ENCODE data around the gene TTC21A.

The TTC21A gene

DNA sequence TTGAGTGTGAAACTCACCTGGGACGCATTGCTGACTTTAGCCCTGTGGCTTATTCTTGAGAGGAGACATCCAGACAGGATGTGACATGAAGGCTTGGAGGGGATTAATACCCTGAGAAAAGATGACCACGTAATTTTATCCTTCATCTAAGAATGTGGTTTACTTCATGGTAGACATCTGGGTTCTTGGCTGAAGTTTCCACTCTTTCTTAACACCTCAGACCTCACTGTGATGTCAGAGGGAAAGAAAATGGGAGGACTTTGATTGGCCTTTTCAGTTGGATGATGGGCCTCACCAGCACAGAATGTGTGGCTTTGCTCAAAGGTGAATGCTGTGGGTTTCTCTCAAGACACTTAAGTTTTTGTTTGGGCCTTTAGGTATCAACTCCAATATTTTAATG is 16.6 kb upstream of the TTC21A start:
- ATAC-seq: peak; percentile 88
- no peak for DNase-seq
- Mint-ChIP-seq H3K9me3 (no peaks in the 10 kb centered on the region), H3K36me3 (ENCODE audit: low read depth) (peaks cover 27% of the 10 kb centered on the region), H3K4me1 (peaks cover 20% of the 10 kb centered on the region), H3K27me3 (no peaks in the 10 kb centered on the region), H3K27ac (peak overlapping the region; percentile 71), H3K4me3 (no peak overlapping the region)

DNA sequence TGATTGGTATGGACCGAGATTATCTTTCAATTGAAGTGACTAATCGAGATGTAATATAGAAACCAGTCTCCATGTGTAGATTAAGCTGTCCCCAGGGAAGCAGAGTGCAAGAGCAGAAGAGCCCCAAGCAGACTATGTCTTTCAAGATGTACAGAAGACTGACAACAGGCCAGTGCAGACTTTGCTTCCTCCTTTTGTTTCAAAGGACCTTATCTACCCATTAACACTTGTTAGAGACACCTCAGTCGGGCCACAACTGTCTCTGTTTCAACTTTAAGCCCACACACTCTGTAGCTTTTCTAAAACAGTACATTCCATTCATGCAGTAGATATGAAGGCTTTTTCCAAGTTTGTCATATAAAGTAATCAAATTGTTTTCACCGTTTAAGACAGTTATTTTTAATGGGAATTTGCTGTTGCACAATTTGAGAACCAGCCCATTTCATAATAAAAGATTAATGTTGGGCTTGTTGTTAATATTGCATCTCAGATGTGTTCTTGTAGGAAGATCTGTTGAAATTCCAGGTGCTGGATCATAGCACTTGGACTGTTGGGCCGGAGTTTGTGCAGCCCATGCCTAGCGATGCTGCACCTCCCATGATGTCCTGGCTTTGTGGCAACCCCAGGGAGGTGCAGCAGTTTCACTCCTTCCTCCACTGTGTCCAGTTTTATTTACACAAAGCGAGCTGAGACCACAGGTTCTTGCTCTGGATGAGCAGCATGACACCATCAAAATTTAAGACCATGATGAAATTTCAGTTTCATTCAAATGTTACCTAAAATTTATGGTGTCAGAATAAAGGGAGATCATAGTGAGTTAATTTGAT is 12.4 kb upstream of the TTC21A start:
- Mint-ChIP-seq H3K27me3 (no peaks in the 10 kb centered on the region), H3K4me1 (peaks cover 16% of the 10 kb centered on the region), H3K4me3 (no peak overlapping the region), H3K36me3 (ENCODE audit: low read depth) (peaks cover 20% of the 10 kb centered on the region), H3K9me3 (no peaks in the 10 kb centered on the region), H3K27ac (peak overlapping the region; percentile 49)
- ATAC-seq (no peak), DNase-seq (no peak)

DNA sequence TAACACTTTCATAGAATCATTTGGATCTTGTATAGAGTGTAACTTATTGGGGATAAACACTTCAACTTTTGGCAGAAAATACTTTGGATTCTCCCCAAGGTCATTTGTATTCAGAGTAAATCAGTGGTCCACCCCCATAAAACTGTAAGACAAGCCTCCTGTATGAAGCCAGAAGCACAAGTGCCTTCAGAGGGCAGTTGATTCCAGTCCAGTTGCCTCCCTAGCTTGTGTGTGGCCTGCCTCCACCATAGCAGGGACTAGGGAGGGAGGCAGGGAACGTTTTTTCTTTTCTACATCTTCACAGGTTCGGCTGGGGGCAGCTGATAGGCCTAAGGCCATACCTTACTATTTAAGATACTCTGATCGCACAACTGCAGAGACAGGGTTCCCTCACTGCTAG is 11.7 kb upstream of the TTC21A start:
- DNase-seq (no peak), ATAC-seq (no peak)
- Mint-ChIP-seq H3K27ac (peak overlapping the region; percentile 49), H3K4me3 (no peak overlapping the region), H3K36me3 (ENCODE audit: low read depth) (peaks cover 15% of the 10 kb centered on the region), H3K9me3 (no peaks in the 10 kb centered on the region), H3K4me1 (peaks cover 11% of the 10 kb centered on the region), H3K27me3 (no peaks in the 10 kb centered on the region)

DNA sequence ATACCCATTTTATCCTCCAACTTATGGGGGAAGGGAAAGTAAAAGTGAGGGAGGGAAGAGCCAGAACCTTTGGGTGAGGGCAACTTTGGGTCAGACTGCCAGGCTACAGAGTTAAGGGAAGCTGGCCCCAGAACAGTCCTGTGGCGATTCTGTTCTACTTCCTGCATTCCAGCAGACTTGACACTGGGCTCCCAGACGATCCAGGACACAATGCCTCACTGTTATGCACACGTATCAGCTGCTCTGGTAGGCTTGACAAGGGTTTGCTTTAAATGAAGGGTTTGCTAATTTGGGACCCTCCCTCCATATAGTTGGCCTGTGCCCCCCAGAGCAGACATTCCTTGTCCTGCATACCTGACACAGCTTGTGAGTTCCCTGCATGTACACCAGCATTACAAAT is 10.7 kb upstream of the TTC21A start:
- H3K9me3 Mint-ChIP-seq: no peaks in the 10 kb centered on the region
- no peak overlapping the region for H3K4me3 Mint-ChIP-seq
- no peak overlapping the region for H3K27ac Mint-ChIP-seq
- peaks cover 13% of the 10 kb centered on the region for H3K36me3 Mint-ChIP-seq (ENCODE audit: low read depth)
- no peak for DNase-seq
- no peaks in the 10 kb centered on the region for H3K27me3 Mint-ChIP-seq
- ATAC-seq: no peak
- peaks cover 3% of the 10 kb centered on the region for H3K4me1 Mint-ChIP-seq

DNA sequence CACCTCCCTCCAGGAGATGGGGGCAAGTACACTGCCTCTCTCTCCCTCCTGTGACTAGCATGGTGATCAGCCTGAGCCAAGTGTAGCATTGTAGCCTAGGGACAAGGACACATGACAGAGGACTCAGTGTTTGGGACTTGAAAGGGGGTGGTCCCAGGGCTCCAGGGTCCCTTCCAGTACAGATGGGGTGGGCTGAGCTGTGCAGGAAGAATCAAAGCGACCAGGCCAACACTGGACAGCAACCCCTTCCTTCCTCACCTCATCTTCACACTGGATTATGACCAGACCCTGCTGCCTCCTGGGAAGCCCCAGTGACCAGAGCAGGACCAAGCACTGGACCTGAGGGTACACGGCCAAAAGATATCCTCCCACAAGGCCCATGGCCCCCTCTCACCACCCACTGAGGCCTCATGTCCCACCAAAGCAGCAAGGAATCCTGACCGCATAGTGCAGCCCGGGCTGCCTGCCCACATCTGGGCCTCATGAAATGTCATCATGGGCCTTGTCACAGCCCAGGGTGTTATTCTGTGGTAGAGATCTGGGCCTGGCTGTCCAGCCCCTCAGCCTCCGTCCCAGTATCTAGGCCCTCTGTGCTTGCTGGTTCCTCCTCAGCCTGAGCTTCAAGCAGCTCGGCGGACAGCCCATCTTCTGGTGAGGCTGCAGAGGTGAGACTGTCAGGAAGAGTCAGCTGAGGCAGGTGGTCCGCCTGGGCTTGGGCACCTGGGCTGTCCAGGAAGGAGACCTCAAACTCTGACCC is 9.6 kb upstream of the TTC21A start:
- no peaks in the 10 kb centered on the region for H3K27me3 Mint-ChIP-seq
- no peaks in the 10 kb centered on the region for H3K9me3 Mint-ChIP-seq
- H3K27ac Mint-ChIP-seq: peak overlapping the region; percentile 18
- peaks cover 7% of the 10 kb centered on the region for H3K36me3 Mint-ChIP-seq (ENCODE audit: low read depth)
- no peak for ATAC-seq
- DNase-seq: no peak
- H3K4me1 Mint-ChIP-seq: no peaks in the 10 kb centered on the region
- no peak overlapping the region for H3K4me3 Mint-ChIP-seq

DNA sequence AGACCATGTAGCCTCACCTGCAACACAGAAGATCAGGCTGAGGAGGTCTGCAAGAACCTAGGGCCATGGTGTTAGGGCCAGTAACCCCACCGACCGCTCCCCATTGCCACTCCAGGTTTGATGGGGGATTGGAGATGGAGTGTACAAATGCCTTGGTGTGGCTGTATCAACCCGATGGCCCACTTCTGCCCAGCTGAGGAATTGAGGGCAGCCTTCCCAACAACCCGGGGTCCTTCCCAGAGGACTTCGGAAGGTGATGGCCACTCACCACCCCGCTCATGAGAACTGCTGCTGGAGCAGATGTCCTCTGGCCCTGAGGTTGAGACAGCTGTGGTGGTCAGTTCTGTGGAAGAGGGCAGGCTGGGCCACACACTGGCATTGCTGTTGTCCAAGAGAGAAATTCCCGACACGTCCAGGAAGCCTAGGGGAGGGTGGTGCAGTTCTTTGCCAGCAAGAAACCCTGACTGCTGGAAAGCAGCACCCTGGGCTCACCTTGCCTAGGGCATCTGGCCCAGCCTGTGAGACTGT is 8.9 kb upstream of the TTC21A start:
- Mint-ChIP-seq H3K36me3 (ENCODE audit: low read depth) (peaks cover 6% of the 10 kb centered on the region), H3K4me3 (no peak overlapping the region), H3K9me3 (no peaks in the 10 kb centered on the region), H3K27me3 (no peaks in the 10 kb centered on the region), H3K27ac (no peak overlapping the region), H3K4me1 (peaks cover 2% of the 10 kb centered on the region)
- DNase-seq: no peak
- no peak for ATAC-seq

DNA sequence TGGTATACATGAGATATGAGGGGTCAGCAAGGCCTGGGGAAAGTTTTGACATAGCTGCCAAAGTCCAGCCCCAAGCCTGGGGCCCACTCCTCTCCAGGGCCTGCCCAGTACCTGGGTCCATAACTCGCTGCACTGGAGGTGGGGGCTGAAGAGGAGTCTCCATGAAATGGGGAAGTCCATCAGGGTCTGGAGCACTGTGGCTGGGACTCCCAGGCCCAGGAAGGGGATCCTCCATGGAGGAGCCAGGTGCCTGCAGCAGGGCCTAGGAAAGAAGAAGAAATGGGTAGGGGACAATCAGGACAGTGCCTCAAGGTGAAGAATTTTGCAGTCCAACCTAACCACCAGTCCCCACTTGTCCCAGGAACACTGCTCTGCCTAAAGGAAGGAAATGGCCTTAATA is 8.2 kb upstream of the TTC21A start:
- no peak overlapping the region for H3K4me3 Mint-ChIP-seq

DNA sequence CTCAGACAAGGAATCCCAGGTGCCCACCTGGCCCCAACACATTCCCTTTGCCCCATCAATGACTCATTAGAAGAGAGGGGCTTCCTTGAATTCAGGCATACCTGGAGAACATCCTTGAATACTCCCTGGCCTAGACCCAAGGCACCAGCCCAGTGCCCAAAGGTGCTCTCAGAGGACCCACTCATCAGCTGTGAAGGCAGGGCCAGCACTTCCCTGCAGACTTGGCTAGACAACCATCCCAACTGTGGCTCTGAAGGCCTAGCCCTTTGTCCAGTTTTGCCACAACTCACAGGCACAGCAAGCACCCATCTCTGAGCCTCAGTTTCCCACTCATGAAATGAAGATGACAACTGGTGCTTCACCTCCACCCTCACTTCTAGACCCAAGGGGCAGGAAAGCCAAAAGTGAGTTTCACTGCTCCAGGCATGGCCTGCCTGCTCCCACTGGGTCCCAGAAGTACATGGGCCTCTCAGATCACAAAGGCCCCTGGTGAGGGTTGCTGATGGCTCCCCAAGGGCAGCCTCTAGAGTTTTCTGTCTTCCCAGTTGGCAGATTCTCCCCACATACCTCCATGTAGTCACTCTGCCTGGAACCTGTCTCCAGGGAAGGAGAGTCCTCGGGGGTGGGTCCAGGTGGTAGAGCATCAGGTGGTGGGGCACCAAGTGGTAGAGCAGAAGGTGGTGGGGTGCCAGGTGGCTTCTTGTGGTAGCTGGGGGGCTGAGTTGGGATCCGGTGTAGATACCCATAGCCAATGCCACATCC is 7.6 kb upstream of the TTC21A start:
- H3K27me3 Mint-ChIP-seq: no peaks in the 10 kb centered on the region
- no peak overlapping the region for H3K27ac Mint-ChIP-seq
- H3K4me3 Mint-ChIP-seq: no peak overlapping the region
- H3K9me3 Mint-ChIP-seq: no peaks in the 10 kb centered on the region
- H3K36me3 Mint-ChIP-seq (ENCODE audit: low read depth): peaks cover 5% of the 10 kb centered on the region
- ATAC-seq (no peak), DNase-seq (no peak)
- H3K4me1 Mint-ChIP-seq: peaks cover 3% of the 10 kb centered on the region

More for the DNA sequence above, 8.2 kb upstream of the TTC21A start:
- Mint-ChIP-seq H3K27me3 (no peaks in the 10 kb centered on the region), H3K36me3 (ENCODE audit: low read depth) (peaks cover 5% of the 10 kb centered on the region), H3K9me3 (no peaks in the 10 kb centered on the region), H3K4me1 (peaks cover 2% of the 10 kb centered on the region), H3K27ac (no peak overlapping the region)
- ATAC-seq (no peak), DNase-seq (no peak)

DNA sequence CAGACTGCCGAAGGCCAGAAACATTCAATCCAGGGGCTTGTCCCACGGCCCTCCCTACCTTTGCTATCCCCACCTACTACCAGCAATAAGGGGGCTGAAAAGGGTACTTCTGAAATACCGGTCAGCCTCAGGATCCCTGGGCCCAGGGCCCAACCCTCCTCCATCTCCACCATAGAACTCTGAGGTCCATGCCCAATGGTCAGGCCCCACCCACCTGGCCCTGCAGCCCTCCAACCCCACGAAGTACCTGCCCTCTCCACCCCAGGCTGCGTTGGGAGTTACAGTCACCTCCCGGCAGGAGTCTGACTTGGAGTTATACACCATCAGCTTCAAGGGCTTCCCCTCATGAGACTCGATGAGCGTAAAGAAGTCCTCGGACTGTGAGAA is 7.0 kb upstream of the TTC21A start:
- no peaks in the 10 kb centered on the region for H3K27me3 Mint-ChIP-seq
- ATAC-seq (no peak), DNase-seq (no peak)
- H3K9me3 Mint-ChIP-seq: no peaks in the 10 kb centered on the region
- H3K4me3 Mint-ChIP-seq: no peak overlapping the region
- no peak overlapping the region for H3K27ac Mint-ChIP-seq
- H3K36me3 Mint-ChIP-seq (ENCODE audit: low read depth): peaks cover 3% of the 10 kb centered on the region
- H3K4me1 Mint-ChIP-seq: peaks cover 8% of the 10 kb centered on the region

DNA sequence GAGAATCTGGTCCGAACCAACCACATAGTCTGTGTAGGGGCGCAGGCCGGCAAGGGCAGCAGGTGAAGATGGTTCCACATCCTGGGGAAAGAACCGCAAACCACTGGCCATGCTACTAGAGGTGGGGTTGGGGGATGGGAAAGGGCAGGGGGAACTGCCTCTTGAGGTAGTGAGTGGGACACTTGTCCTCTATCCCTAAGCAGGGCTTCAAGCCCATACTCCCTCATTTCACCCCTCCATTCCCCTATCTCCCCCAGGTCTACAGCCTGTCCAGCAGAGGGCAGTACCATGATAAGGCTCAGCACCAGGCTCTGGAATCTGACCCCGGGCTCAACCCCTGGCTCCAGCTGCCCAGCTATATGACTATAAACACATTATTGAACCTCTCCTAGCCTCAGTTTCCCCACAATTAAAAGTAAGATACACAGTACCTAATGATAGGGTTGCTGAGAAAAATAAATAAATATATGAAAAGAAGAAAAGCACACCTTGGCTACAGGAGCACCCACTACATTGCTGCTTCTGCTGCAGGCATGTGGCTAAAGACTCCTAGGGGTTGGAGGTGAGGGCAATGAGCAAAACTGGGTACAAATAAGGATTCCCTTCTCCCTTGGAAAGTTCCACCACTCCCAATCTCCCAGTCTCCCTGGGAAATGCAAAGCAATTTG is 6.3 kb upstream of the TTC21A start:
- Mint-ChIP-seq H3K36me3 (ENCODE audit: low read depth) (peaks cover 3% of the 10 kb centered on the region), H3K27ac (no peak overlapping the region), H3K4me3 (no peak overlapping the region), H3K4me1 (peaks cover 15% of the 10 kb centered on the region), H3K9me3 (no peaks in the 10 kb centered on the region), H3K27me3 (no peaks in the 10 kb centered on the region)
- ATAC-seq (peak; percentile 53), DNase-seq (peak; percentile 55)

DNA sequence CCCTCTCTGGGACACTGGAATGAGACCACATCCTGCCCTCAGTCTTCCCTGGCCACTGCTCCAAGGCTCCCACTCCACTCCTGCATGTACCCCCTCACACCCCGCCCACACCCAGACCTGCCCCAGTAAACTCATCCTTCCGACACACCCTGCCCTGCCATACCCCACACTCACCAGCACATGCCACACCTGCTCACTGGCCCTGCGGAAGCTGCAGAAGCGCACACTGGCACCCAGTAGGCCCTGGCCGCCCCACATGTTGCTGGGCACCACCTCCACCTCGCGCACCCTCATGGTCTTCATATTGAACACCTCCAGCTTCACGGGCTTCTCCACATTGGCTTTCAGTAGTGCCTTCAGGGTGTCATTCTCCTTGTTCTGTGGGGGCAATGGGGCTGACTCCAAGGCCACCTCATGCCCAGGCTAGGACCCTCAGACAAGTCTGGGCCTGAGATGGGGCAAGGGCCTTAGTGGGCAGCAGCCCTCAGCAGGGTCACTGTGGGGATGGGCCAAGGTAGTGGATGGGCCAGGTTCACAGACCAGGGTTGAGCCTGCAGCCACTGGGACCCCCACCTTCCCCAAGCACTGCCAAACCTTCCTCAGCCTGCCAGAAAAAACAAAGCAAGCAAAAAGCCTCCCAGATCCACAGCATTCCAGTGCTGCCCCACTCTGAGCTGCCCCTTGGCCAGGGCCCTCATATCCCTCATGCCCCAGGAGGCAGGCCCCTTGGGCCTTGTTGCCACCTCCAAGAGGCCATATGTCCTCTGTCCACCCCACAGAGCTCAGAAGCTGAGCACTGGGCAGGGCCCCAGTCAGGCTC is 4.8 kb upstream of the TTC21A start:
- peak overlapping the region; percentile 9 for H3K27ac Mint-ChIP-seq
- ATAC-seq: no peak
- no peak overlapping the region for H3K4me3 Mint-ChIP-seq
- H3K4me1 Mint-ChIP-seq: peaks cover 24% of the 10 kb centered on the region
- no peaks in the 10 kb centered on the region for H3K27me3 Mint-ChIP-seq
- no peaks in the 10 kb centered on the region for H3K9me3 Mint-ChIP-seq
- no peak for DNase-seq
- H3K36me3 Mint-ChIP-seq (ENCODE audit: low read depth): no peaks in the 10 kb centered on the region

DNA sequence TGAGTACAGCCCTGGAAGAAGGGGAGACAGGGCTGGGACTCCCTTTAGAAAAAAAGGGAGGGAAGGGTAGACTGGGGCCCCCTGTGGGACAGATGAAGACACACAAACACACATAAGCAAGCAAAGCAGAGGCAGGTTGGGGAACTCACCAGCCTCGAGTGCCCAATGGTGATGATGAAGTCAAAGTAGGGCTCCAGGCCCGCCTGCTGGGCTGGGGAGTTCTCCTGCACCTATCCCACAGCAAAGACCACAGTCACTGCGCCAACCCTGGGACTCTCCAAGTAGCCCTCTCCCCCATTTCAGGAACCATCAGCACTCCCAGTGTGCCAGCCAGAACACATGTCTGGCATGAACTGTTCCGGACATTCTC is 4.2 kb upstream of the TTC21A start:
- Mint-ChIP-seq H3K4me1 (peaks cover 30% of the 10 kb centered on the region), H3K9me3 (no peaks in the 10 kb centered on the region), H3K27ac (peak overlapping the region; percentile 9), H3K36me3 (ENCODE audit: low read depth) (no peaks in the 10 kb centered on the region), H3K27me3 (no peaks in the 10 kb centered on the region), H3K4me3 (no peak overlapping the region)
- no peak for DNase-seq
- ATAC-seq: no peak

DNA sequence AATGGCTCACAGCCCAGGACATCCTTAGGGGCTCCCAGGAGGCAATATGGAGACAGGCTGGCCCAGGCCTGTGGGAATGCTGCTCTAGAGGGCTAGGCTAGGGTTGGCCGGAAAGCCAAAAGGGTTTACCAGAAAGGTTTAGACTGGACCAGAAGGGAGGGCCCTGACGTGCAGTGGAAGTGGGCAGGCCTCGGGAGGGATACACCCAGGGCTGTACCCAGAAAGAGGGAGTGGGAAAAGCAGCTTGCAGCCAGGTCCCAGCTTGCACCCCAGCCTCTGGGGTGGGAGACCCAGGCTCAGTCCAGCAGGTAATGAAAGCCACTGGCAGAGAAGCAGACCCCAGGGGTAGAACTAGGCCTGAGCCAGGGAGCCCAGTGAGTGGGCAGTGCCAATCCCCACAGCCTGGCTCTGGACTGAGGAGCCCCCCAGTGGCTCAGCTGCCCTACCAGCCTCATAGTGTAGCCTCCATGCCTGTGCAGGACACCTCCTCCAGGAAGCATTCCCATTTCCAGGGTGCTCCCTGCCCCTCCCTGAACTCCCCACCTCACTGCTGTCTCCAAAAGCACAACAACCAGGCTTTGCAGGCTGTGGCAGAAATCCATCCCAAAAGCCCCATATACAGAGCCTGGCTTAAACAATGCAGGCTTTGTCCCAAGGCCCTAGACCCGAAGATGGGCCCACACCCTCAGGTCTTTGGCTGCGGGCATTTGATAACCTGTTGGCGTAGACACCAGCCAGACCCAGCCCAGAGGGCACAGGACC is 3.5 kb upstream of the TTC21A start:
- no peak for ATAC-seq
- H3K4me3 Mint-ChIP-seq: no peak overlapping the region
- no peaks in the 10 kb centered on the region for H3K27me3 Mint-ChIP-seq
- peaks cover 37% of the 10 kb centered on the region for H3K4me1 Mint-ChIP-seq
- H3K9me3 Mint-ChIP-seq: no peaks in the 10 kb centered on the region
- H3K36me3 Mint-ChIP-seq (ENCODE audit: low read depth): no peaks in the 10 kb centered on the region
- no peak overlapping the region for H3K27ac Mint-ChIP-seq
- DNase-seq: no peak

Measured in activated naive CD8-positive, alpha-beta T cell treated with anti-CD3 and anti-CD28 coated beads, Interleukin-2, amount 50 U/mL, for 24 hours (primary cell).